ENCODE data around the gene MITD1. TPM values are rescaled to one million over a fixed set of nuclear protein-coding genes. Genes with fewer than 3 reads are reported as not detected.
"Not testable (repeated sequence)": the region's sequence is repeated elsewhere in the genome, so short reads cannot be mapped to it uniquely, and the experiment has no call there.

MITD1 gene
- total RNA-seq, 2 donors from 2014 or later: 4.9 to 15.8 TPM

- WGBS, 2 donors: 84 to 94% methylated on average over 4 of the region's 4 CpGs
- no peak overlapping the region for H3K4me3 ChIP-seq
- H3K9me3 ChIP-seq: no peaks in the 10 kb centered on the region
- H3K27ac ChIP-seq: no peak overlapping the region
- DNase-seq (no peak), ATAC-seq (no peak)
- no peaks in the 10 kb centered on the region for H3K27me3 ChIP-seq
- intact Hi-C loops (cut with DNase I): no loop called here
- no peaks in the 10 kb centered on the region for H3K4me1 ChIP-seq
- H3K36me3 ChIP-seq (replicated peaks in 1 of 2; ENCODE audit: insufficient read depth in 1 of 2, low read depth in 2 of 2): peaks cover 0 to 10% of the 10 kb centered on the region in 2 donors
- no peak for TF ChIP-seq POLR2A (IDR thresholded peaks at IDR 0.05)
- TF ChIP-seq, protein P1, sequence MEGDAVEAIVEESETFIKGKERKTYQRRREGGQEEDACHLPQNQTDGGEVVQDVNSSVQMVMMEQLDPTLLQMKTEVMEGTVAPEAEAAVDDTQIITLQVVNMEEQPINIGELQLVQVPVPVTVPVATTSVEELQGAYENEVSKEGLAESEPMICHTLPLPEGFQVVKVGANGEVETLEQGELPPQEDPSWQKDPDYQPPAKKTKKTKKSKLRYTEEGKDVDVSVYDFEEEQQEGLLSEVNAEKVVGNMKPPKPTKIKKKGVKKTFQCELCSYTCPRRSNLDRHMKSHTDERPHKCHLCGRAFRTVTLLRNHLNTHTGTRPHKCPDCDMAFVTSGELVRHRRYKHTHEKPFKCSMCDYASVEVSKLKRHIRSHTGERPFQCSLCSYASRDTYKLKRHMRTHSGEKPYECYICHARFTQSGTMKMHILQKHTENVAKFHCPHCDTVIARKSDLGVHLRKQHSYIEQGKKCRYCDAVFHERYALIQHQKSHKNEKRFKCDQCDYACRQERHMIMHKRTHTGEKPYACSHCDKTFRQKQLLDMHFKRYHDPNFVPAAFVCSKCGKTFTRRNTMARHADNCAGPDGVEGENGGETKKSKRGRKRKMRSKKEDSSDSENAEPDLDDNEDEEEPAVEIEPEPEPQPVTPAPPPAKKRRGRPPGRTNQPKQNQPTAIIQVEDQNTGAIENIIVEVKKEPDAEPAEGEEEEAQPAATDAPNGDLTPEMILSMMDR (IDR thresholded peaks at IDR 0.05): peak in 1 of 7 experiments; percentile 12
Measured at GRCh38 chr2:99201959-99202678, 21.3 kb upstream of the MITD1 start.

GRCh38 chr2:99200076-99200800 is 19.4 kb upstream of the MITD1 start:
- no peaks in the 10 kb centered on the region for H3K9me3 ChIP-seq
- H3K4me3 ChIP-seq: no peak overlapping the region
- 79 to 84% methylated on average over 7 of the region's 7 CpGs for WGBS, 2 donors
- no peaks in the 10 kb centered on the region for H3K27me3 ChIP-seq
- H3K36me3 ChIP-seq (replicated peaks in 1 of 2; ENCODE audit: insufficient read depth in 1 of 2, low read depth in 2 of 2): peaks cover 0 to 23% of the 10 kb centered on the region in 2 donors
- ATAC-seq (no peak), DNase-seq (no peak)
- intact Hi-C loops (cut with DNase I): no loop called here
- H3K4me1 ChIP-seq: no peaks in the 10 kb centered on the region
- H3K27ac ChIP-seq: no peak overlapping the region
- TF ChIP-seq, protein P1 (IDR thresholded peaks at IDR 0.05): no peak
- TF ChIP-seq POLR2A (IDR thresholded peaks at IDR 0.05): no peak

DNA sequence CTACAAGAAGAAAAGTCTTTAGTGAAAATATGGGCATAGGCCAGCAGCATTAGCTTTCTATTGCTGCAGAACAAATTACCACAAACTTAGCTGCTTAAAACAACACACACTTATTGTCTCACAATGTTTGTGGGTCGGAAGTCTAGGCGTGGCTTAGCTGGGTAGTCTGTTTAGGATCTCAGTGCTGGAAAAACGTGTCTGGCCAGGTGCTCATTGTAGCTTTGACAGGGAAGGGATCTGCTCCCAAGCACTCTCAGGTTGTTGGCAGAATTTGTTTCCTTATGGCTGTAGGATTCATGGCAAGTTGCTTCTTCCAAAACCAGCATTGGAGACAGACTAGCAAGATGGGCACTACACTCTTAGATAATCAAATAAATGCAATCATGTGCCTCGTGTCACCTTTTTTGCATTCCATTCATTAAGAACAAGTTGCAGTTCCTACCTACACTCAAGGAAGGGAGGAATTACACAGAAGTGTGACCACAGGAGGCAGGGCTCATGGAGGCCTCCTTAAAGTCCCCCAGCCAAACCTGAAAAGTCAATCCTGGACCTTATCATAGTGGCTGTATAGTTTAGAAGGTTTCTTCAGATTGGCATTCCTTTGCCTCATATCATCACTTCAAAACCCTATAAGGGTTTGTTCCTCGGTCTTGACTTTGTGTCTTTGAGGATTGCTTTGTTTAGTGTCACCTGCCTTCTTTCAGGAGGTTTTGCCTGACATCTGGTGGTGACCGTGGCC is 17.4 kb upstream of the MITD1 start:
- ATAC-seq (no peak), DNase-seq (no peak)
- Histone ChIP-seq H3K27ac (no peak overlapping the region), H3K4me3 (no peak overlapping the region), H3K36me3 (replicated peaks in 1 of 2; ENCODE audit: insufficient read depth in 1 of 2, low read depth in 2 of 2) (peaks cover 0 to 25% of the 10 kb centered on the region in 2 donors), H3K27me3 (no peaks in the 10 kb centered on the region), H3K4me1 (no peaks in the 10 kb centered on the region), H3K9me3 (no peaks in the 10 kb centered on the region)
- TF ChIP-seq, protein P1 (IDR thresholded peaks at IDR 0.05): no peak
- no peak for TF ChIP-seq POLR2A (IDR thresholded peaks at IDR 0.05)
- intact Hi-C loops (cut with DNase I): no loop called here
- 79 to 92% methylated on average over 6 of the region's 6 CpGs for WGBS, 2 donors

DNA sequence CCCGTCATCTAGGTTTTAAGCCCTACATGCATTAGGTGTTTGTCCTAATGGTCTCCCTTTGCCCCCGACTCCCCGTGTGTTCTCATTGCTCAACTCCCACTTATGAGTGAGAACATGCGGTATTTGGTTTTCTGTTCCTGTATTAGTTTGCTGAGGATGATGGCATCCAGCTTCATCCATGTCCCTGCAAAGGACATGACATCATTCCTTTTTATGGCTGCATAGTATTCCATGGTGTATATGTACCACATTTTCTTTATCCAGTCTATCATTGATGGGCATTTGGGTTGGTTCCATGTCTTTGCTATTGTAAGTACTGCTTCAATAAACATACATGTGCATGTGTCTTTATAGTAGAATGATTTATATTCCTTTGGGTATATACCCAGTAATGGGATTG is 11.5 kb upstream of the MITD1 start:
- H3K9me3 ChIP-seq; H3K4me1 ChIP-seq; ATAC-seq; H3K27me3 ChIP-seq; H3K4me3 ChIP-seq; DNase-seq; H3K27ac ChIP-seq; intact Hi-C loops (cut with DNase I): not testable (repeated sequence)
- peaks cover 0 to 20% of the 10 kb centered on the region in 2 donors for H3K36me3 ChIP-seq (replicated peaks in 1 of 2; ENCODE audit: insufficient read depth in 1 of 2, low read depth in 2 of 2)
- 98 to 100% methylated on average over 4 of the region's 4 CpGs for WGBS, 2 donors

- no peak for TF ChIP-seq POLR2A (IDR thresholded peaks at IDR 0.05)
- TF ChIP-seq, protein P1 (IDR thresholded peaks at IDR 0.05): no peak
- Histone ChIP-seq H3K27me3 (no peaks in the 10 kb centered on the region), H3K4me3 (no peak overlapping the region), H3K27ac (no peak overlapping the region), H3K9me3 (no peaks in the 10 kb centered on the region), H3K36me3 (replicated peaks in 1 of 2; ENCODE audit: insufficient read depth in 1 of 2, low read depth in 2 of 2) (peaks cover 0 to 7% of the 10 kb centered on the region in 2 donors), H3K4me1 (no peaks in the 10 kb centered on the region)
- WGBS, 2 donors: 69 to 87% methylated on average over 1 of the region's 1 CpG
- no peak for DNase-seq
- no peak for ATAC-seq
- intact Hi-C loops (cut with DNase I): no loop called here
Measured at GRCh38 chr2:99190548-99190947, 9.7 kb upstream of the MITD1 start.
